Liver (tissue), 3 donors: ENCODE measurements around the gene RASAL1.

ENCODE experiments used
- ATF3 ChIP-seq: IDR thresholded peaks from 2 replicates; pipeline ENCODE4 v1.6.1; 2016; ENCODE audit warnings: antibody characterized with exemption
- GABPA ChIP-seq, 2 donors: IDR thresholded peaks in 1 of 2; conservative IDR thresholded peaks in 1 of 2; 2 replicates each; pipeline ENCODE4 v1.6.1; 2016; ENCODE audit warnings: antibody characterized with exemption in 2 of 2, mild to moderate bottlenecking in 1 of 2, moderate library complexity in 1 of 2
- HNF4A ChIP-seq, 2 donors: conservative IDR thresholded peaks; 2 replicates each; pipeline ENCODE4 v1.6.1; 2016; ENCODE audit warnings: antibody characterized with exemption in 2 of 2, mild to moderate bottlenecking in 2 of 2
- JUND ChIP-seq, 2 donors: IDR thresholded peaks; 2 replicates each; pipeline ENCODE4 v1.6.1; 2016; ENCODE audit warnings: antibody characterized with exemption in 2 of 2
- NR2F2 ChIP-seq: IDR thresholded peaks from 2 replicates; pipeline ENCODE4 v1.6.1; 2016; ENCODE audit warnings: antibody characterized with exemption
- REST ChIP-seq: IDR thresholded peaks from 2 replicates; pipeline ENCODE4 v1.6.1; 2016; ENCODE audit warnings: antibody characterized with exemption, mild to moderate bottlenecking
- RXRA ChIP-seq, 2 donors: IDR thresholded peaks; 2 replicates each; pipeline ENCODE4 v1.6.1; 2017 to 2018; ENCODE audit warnings: antibody characterized with exemption in 2 of 2, mild to moderate bottlenecking in 1 of 2
- SP1 ChIP-seq: IDR thresholded peaks from 2 replicates; pipeline ENCODE4 v1.6.1; 2018; ENCODE audit warnings: antibody characterized with exemption, mild to moderate bottlenecking
- TAF1 ChIP-seq: conservative IDR thresholded peaks from 2 replicates; pipeline ENCODE4 v1.6.1; 2016; ENCODE audit warnings: antibody characterized with exemption, mild to moderate bottlenecking
- YY1 ChIP-seq: IDR thresholded peaks from 2 replicates; pipeline ENCODE4 v1.6.1; 2016; ENCODE audit warnings: antibody characterized with exemption, mild to moderate bottlenecking
- TF ChIP-seq, protein P1 (sequence below): fragments of 150-350 bp; IDR thresholded peaks from 2 replicates; pipeline ENCODE4 v1.5.1; 2017; ENCODE audit warnings: improper control_type of control experiment, low read depth, low read length; ENCODE audit not compliant: missing input control
- TF ChIP-seq, protein P2 (sequence below): IDR thresholded peaks from 2 replicates; pipeline ENCODE4 v1.6.1; 2016; ENCODE audit warnings: antibody characterized with exemption
- TF ChIP-seq, protein P3 (sequence below): IDR thresholded peaks from 2 replicates; pipeline ENCODE4 v1.6.1; 2016; ENCODE audit warnings: antibody characterized with exemption
- donor health status: healthy.
- donor health status: healthy.

DNA sequence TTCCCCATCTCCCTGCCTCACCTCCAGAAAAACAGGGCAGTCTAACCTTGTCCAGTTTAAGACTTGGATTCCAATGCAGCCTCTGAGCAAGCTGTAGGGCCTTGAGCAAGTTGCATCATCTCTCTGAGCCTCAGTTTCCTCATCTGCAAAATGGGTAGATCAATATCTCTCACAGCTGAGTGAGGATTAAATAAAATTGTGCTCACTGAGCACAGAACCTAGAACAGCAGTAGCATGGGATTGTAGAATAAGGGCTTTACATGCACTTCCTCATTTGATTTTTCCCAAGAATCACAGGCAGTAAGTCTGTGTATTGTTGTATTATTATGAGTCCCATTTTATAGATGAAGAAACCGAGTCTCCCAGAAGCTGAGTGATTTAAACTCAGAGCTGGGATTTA, 77.0 kb downstream of the RASAL1 start:
- TF ChIP-seq ATF3 (no peak), GABPA (IDR thresholded peaks at IDR 0.05 in 1 of 2, conservative IDR thresholded peaks at IDR 0.05 in 1 of 2) (no peak), SP1 (no peak), TAF1 (no peak), NR2F2 (no peak), YY1 (no peak), REST (no peak), HNF4A (conservative IDR thresholded peaks at IDR 0.05) (no peak), JUND (IDR thresholded peaks at IDR 0.05) (no peak), RXRA (IDR thresholded peaks at IDR 0.05) (no peak)
- TF ChIP-seq, protein P1, sequence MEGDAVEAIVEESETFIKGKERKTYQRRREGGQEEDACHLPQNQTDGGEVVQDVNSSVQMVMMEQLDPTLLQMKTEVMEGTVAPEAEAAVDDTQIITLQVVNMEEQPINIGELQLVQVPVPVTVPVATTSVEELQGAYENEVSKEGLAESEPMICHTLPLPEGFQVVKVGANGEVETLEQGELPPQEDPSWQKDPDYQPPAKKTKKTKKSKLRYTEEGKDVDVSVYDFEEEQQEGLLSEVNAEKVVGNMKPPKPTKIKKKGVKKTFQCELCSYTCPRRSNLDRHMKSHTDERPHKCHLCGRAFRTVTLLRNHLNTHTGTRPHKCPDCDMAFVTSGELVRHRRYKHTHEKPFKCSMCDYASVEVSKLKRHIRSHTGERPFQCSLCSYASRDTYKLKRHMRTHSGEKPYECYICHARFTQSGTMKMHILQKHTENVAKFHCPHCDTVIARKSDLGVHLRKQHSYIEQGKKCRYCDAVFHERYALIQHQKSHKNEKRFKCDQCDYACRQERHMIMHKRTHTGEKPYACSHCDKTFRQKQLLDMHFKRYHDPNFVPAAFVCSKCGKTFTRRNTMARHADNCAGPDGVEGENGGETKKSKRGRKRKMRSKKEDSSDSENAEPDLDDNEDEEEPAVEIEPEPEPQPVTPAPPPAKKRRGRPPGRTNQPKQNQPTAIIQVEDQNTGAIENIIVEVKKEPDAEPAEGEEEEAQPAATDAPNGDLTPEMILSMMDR = no peak
- TF ChIP-seq, protein P2, sequence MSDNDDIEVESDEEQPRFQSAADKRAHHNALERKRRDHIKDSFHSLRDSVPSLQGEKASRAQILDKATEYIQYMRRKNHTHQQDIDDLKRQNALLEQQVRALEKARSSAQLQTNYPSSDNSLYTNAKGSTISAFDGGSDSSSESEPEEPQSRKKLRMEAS = no peak
- TF ChIP-seq, protein P3, sequence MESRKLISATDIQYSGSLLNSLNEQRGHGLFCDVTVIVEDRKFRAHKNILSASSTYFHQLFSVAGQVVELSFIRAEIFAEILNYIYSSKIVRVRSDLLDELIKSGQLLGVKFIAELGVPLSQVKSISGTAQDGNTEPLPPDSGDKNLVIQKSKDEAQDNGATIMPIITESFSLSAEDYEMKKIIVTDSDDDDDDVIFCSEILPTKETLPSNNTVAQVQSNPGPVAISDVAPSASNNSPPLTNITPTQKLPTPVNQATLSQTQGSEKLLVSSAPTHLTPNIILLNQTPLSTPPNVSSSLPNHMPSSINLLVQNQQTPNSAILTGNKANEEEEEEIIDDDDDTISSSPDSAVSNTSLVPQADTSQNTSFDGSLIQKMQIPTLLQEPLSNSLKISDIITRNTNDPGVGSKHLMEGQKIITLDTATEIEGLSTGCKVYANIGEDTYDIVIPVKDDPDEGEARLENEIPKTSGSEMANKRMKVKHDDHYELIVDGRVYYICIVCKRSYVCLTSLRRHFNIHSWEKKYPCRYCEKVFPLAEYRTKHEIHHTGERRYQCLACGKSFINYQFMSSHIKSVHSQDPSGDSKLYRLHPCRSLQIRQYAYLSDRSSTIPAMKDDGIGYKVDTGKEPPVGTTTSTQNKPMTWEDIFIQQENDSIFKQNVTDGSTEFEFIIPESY = no peak
